Cerebellar nuclear complex (tissue), 1 donor: ENCODE results near the gene ROBO2.

Experiments
- DNase-seq, 2 experiments: peaks; one replicate each; lab custom pipeline; 2025; lab: John Stamatoyannopoulos, UW

Gene ROBO2

GRCh38 chr3:77259694-77260093, 219.8 kb downstream of the ROBO2 start:
- no peak for DNase-seq

DNA sequence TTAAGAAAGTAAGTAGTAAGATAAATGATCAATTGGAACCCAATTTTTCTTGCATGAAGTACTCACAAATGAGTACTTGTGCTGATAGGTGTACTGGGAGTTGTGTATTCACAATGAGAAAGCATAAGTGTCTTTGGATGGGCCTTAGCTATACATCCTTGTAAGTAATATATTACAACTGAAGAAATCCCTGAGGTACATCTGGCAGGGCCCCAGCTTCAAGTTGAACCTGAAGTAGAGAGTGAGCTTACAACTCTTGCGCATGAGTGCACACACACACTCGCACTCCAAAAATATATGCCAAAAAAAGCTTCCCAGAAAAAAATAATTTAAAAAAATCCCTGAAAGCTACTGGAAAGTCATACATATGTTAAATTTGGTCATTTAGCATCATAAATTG, 222.5 kb downstream of the ROBO2 start:
- DNase-seq, result no peak

DNA sequence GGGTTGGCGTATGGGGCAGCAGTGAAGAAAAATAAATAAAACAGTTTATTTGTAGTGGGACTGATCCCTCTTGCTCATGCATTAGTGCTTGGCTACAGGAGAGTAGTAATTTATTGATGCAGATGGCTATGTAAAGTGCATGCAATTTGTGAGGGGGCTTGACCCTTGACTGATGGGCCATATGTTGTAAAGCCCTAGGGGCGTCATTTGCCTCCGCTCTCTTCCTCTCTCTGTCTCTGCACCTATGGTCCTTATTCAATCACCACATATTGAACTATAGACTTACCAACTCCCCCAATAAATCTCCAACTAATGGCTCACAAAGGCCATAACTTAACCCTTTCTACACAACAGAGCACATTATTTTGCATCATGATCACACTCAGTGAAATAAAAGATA, 227.7 kb downstream of the ROBO2 start:
- DNase-seq, result no peak

DNA sequence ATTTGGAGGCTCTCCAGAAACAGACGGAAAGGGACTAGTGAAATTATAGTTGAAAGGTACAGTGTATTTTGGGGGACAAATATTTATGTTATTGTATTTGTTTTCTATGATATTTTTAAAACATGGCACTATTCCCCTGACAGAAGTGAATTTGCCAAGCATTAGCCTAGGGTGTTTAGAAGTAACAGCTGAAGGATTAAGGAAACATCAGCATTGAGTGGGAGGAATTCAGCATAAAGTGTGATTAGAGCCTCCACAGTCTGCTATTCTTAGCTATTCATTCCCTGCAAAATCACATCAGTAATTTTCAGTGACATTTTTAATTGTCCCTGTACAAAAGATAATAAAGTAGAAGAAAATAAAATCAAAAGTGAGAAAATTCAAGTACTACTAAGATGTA, 231.4 kb downstream of the ROBO2 start:
- DNase-seq, result no peak

- DNase-seq, result no peak
Observed at GRCh38 chr3:77271711-77272110, 231.8 kb downstream of the ROBO2 start.

DNA sequence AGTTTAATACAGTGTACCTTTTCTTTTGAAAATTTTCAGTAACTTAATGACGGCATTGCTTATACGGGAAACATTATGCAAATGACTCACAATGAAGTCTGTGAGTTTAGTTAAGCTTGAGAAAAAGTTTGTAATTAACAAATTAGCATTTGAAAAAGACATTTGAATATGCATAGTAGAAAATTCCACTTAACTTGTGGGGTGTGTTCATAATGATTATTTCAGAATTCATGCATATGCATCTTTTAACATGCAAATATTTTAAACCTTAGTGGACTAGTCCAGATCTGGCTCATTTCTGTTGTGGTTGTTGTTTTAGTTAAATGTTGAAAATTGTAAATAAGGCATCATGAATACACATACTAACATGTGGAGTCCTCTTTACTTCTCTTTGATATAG, 239.4 kb downstream of the ROBO2 start:
- no peak for DNase-seq

DNA sequence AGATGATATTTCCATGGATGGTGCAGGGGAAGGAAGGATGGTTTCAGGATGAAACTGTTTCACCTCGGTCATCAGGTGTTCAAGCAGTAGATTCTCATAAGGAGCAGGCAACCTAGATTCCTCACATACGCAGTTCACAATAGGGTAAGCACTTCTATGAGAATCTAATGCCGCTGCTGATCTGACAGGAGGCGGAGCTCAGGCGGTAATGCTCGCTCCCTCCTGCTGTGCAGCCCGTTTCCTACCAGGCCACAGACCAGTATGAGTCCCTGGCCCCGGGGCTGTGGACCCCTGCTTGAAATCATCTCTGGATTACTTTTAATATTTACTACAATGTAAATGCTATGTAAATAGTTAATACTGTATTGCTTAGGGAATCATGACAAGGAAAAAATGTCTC, 241.8 kb downstream of the ROBO2 start:
- DNase-seq, result no peak

- DNase-seq, result no peak
Observed at GRCh38 chr3:77283108-77283507, 243.2 kb downstream of the ROBO2 start.

- DNase-seq, result no peak
Observed at GRCh38 chr3:77288348-77288747, 248.4 kb downstream of the ROBO2 start.

GRCh38 chr3:77296527-77296926, 256.6 kb downstream of the ROBO2 start:
- DNase-seq, result no peak

GRCh38 chr3:77298417-77298816, 258.5 kb downstream of the ROBO2 start:
- no peak for DNase-seq

DNA sequence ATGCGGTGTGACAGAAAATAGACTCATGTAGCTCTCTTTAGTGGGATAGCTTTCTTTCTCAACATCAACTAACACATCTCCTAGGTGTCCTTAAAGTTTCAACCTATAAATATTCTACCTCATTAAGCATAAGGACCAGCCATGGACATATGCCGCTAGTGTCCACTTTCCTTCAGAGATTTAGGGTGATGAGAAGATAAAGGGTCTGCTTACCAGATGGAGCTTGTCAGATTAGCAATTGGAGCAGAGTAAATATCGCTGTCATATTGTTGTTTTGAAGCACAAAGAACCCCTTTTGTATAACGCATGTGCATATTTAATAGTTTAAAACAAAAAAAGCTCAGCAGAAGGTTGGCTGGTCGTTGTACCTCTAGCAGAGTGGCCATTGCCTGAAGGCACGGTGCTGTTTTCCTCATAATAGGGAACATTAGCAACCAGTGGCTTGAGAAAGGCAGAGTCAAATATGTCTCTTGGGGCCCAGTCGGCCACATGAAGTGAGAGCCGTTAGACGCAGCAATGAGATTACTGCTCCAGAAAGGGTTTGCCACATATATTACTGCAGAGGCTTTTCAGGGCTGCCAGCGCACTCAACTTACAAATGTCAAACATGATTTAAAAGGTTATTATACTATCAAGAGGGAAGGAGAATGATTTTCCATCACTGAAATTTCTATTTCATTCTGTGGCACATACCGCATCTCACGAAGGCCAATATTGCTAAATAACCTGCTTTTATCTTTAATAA, 264.2 kb downstream of the ROBO2 start:
- no peak for DNase-seq

DNA sequence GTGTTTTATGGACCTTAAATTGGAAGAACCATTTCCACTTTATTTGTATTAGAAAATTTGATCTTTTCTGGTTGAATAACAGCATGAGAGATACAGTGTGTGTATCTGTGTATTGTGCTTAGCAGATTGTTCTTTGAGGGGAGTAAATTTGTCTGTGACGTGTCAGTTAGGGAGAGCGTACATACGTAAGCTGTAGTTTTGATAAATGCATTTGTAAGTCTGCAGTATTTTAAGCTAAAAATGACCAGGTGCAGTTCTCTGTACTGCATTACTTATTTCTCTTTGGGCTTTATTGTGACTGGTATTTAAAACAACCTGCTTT, 264.8 kb downstream of the ROBO2 start:
- DNase-seq, result no peak

DNA sequence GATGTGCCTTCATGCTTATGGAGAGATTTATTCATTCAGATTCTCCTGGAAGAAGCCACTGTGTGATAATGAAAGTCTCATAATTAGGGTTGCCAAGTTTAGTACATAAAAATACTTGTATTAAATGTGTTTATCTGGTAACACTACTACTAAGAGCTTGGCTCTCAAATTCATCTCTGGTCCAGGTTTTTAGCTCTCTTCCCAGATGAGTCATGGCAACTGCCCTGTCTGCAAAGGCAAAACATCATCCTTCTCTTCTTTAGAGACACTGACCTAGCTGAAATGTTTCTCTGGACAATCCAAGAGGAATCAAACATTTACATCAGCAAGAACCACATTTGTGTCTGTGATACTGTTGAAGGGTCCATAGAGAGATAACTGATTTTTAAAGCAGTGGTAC, 269.6 kb downstream of the ROBO2 start:
- DNase-seq, result no peak

GRCh38 chr3:77313843-77314242, 273.9 kb downstream of the ROBO2 start:
- no peak for DNase-seq

- DNase-seq, result no peak
Observed at GRCh38 chr3:77319711-77320110, 279.8 kb downstream of the ROBO2 start.

- no peak for DNase-seq
Observed at GRCh38 chr3:77320514-77320913, 280.6 kb downstream of the ROBO2 start.

- DNase-seq, result no peak
Observed at GRCh38 chr3:77321646-77322045, 281.7 kb downstream of the ROBO2 start.

DNA sequence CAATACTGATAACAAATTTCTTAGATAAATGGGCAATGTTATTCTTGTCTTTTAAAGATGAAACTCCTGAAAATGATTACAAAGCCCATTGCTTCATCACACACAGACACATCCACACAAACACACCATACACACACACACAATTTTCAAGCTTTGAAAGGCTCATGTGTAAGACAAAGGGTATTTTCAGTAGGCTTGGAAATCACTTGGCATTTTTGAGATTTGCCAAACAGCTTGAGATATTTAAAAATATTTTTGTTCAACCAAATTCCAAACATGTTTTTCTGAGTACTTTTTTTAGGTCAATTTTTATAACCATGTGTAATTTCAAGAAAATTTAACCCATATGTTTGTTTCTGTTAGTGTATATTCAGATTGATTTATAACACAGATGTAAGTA, 283.7 kb downstream of the ROBO2 start:
- DNase-seq, result no peak

GRCh38 chr3:77324105-77324504, 284.2 kb downstream of the ROBO2 start:
- DNase-seq, result no peak

- no peak for DNase-seq
Observed at GRCh38 chr3:77325280-77325679, 285.4 kb downstream of the ROBO2 start.

- no peak for DNase-seq
Observed at GRCh38 chr3:77325702-77326101, 285.8 kb downstream of the ROBO2 start.

DNA sequence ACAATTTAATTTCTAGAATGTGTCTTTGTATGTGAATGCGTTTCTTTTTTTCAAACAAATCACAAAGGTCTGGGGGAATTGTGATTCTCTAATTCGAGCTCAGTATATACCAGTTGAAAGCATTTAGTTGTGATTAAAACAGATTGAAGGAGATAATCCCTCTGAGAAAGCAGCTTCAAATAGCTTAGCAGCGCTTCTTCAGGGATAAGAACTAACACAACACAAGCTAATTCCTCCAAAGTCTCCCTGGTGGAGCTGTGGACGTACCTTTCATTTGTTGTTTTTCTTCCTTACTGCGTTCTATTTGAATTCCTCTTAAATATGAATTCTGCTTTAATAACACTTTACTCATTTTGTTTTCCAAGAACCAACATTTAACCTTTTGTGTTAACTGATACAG, 286.7 kb downstream of the ROBO2 start:
- no peak for DNase-seq

DNA sequence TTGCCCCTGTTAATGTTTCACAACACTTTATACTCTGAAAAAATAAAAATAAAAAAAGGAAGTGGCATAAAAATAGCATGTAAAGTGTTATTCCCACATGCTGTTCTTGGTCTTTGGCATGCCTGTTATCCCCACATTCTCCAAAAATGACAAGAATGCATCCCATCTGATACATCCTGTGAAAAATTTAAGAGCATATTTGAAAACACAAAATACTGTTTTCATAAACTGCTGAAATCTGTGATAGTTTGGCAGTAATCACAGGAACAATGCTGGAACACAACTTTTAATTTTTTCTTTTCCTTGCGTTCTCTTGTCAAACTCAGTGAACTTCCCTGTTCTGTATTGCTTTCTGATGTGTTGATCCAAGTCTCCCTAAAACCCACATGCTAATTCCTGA, 288.8 kb downstream of the ROBO2 start:
- DNase-seq, result no peak

GRCh38 chr3:77329116-77329515, 289.2 kb downstream of the ROBO2 start:
- DNase-seq, result no peak
